Activated naive CD4-positive, alpha-beta T cell treated with Interleukin-2 at 50 U/mL for 16 hours (primary cell): ENCODE measurements around the gene QRFPR.
A peak's percentile ranks its signal among the peaks of the same experiment; 100 is the strongest.
"Not testable (repeated sequence)": the region's sequence is repeated elsewhere in the genome, so short reads cannot be mapped to it uniquely, and the experiment has no call there.

Experiments used
- DNase-seq: peaks from one replicate; pipeline ENCODE4 v3.0.0-alpha.2; 2020

Gene QRFPR

DNA sequence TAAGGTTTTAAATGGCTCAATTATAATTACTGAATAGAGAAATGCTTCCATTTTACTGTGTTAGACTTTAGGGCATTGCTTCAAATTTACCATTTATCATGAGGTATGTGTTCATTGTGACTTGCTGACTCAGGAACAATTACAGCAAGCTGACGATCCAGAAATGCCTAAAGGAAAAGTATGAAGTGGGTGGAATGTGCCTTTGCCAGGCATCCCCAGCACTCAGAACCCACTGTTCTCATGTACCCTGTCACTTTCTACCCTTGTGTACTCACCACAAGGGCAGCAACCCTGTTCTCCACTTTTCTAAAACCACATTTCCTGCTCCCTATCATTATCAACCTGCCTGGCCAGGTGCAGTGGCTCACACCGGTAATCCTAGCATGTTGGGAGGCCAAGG lies 41.5 kb downstream of the QRFPR start:
- DNase-seq, result no peak

DNA sequence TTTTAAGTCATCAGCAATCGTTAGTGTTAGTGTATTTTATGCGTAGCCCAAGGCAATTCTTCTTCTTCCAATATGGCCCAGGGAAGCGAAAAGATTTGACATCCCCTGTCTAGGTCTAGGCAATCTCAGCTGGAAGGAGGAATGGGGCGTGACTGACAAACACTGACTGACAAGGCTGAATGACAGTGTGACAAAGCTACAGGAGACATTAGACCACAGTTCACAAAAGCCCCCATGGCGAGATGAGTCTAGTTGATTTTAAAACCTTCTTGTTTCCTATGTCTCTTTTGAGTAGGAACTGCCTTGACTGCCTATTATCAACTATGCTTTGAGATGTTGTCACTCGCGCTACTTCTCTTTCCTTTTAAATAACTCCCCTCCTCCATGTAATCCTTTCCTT lies 42.3 kb downstream of the QRFPR start:
- no peak for DNase-seq

DNA sequence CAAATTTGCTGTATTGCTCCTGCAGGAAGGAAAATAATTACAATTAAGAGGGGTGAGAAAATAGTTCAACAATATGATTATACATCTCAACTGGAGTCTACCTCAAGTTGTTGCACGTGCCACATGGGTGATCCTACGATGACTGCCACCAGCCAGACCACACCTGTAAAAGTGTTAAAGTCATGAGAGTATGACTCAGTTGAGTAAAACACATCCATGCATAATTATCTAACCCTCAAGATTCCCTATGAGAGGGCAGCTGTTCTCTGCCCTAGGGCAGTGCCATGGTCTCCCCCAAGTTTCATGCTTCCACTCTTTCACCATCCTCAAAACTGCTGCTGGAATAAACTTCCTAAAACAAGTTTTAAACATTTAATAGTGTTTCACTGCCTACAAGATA lies 44.1 kb downstream of the QRFPR start:
- DNase-seq, result no peak

DNA sequence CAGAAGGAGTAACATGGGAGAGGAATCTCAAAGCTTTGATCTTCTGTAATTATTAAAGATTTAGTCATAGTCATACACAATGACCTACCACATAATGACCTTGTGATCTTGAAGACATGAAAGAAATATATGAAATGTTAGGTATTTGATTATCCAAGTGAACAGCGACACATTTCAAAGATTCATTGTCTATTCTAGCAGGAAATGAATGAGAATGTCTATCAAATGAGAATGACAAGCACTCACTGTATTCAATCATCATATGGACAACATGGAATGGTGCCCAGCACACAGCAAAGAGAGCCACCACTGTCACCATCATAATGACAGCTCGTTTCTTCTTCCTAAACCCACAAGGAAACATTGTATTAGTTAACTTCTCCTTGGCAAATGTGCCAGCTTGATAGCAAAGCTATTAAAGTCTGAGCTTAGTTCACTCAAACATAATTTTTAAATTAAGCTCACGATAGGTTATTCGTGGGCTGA lies 50.6 kb downstream of the QRFPR start:
- no peak for DNase-seq

DNA sequence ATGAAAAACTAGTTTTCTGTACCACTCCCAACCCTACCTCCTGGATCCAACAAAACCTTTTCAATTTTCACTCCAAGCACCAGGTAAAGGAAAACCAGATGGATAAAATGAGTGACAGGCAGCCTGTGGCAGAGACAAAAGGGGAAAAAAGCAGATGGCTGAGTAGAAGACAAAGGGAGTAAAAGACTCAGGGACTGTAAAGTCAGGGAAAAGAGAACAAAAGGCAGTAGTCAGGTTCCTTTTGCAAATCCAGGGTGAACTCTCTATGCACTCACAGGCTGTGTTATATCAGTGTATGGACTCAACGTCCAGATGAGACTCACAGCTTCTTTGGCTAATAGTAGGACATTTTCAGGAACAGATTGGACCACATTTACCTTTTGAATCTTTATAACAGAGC lies 54.2 kb downstream of the QRFPR start:
- no peak for DNase-seq

DNA sequence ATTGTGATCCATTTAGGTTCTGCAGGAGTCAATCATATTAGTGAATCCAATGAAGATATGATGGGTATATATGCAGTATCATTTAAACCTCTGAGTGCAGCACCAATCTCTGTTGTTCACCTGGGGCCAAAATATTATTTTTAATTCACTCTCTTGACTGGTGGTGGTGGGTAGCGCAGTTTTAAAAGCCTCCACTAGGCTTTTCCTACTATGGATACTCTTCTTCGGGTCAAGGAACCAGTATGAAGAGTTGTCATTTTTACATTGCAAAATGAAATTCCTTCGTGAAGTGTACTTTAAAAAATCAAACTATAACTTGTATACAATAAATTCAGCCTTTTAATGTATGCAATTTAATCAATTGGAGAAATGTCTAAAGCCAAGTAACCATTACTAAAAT lies 56.5 kb downstream of the QRFPR start:
- DNase-seq, result no peak

DNA sequence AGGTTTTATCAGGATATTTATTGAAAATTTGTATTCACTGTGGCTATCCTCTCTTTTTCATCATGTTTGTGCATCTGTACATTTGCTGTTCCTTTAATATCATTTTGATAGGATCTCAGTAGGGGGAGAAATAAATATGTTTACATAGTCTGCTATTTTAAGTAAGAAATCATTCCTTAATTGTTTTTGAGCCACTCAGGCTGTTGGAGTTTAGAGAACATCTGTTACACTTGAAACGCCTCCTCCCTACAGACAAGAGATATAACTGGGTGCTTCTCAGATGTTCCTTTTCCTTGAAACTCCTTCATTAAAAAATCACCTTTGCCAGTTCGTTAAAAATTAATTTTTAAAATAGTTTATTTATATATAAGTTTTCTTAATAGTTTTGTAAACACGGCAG lies 59.4 kb downstream of the QRFPR start:
- DNase-seq, result no peak

DNA sequence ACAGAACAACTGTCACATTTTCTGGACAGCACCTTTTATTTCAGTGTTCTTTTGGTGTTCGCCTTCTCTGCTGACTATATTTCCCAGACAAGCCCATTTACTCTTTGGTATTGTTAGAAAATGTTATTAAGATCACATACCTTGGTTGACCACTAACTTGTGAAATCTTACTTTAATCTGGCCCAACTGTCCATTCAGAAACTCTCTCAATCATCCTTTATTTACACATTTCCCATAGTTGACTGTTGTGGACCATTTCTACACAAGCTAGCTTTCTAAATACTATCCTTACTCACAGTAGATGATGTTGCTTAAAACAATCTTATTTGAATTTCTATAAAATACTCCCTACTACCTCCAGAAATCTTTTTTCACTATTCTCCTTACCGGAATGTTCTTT lies 64.7 kb downstream of the QRFPR start:
- DNase-seq, result no peak

DNA sequence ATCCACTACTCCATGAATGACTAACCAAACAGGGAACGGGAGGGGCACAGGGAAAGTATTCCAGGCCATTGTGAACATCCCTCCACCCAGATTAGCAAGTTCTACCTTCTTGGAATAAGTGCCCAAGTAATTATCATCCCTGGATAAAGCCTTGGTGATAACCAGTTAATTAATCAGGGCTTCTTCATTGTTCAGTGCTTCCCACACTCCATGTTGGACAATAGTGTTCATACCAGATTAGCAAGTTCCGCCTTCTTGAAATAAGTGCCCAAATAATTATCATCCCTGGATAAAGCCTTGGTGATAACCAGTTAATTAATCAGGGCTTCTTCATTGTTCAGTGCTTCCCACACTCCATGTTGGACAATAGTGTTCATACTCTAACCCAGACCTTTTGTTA lies 67.4 kb downstream of the QRFPR start:
- not testable (repeated sequence) for DNase-seq

DNA sequence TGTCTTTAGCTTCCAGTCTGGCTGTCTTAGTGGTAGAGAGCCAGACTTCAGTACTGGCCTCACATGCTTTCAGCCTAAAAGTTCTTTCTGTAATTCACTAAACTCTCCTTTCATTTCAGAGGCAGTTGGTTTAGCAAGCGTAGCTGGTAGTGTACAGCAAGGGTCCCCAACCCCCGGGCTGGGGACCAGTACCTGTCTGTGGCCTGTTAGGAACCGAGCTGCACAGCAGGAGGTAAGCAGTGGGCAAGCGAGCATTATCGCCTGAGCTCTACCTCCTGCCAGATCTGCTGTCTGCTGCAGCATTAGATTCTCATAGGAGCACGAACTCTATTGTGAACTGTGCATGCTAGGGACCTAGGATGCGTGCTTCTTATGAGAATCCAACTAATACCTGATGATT lies 72.0 kb downstream of the QRFPR start:
- DNase-seq, result no peak

DNA sequence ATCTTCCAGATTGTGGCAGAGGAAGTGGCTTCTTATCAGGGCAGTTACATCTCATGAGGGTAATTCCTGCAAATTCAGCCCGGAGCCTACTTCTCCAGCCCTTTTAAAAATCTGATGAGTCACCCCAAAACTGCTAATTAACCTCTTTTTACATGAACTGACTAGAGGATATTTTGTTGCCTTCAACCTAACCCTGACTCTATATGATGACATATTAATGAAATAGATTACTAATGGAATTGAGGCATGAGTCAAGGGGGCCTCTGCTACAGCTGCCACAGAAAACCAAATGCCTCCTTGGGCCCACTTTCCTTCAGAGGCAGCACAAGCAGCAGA lies 72.5 kb downstream of the QRFPR start:
- no peak for DNase-seq

DNA sequence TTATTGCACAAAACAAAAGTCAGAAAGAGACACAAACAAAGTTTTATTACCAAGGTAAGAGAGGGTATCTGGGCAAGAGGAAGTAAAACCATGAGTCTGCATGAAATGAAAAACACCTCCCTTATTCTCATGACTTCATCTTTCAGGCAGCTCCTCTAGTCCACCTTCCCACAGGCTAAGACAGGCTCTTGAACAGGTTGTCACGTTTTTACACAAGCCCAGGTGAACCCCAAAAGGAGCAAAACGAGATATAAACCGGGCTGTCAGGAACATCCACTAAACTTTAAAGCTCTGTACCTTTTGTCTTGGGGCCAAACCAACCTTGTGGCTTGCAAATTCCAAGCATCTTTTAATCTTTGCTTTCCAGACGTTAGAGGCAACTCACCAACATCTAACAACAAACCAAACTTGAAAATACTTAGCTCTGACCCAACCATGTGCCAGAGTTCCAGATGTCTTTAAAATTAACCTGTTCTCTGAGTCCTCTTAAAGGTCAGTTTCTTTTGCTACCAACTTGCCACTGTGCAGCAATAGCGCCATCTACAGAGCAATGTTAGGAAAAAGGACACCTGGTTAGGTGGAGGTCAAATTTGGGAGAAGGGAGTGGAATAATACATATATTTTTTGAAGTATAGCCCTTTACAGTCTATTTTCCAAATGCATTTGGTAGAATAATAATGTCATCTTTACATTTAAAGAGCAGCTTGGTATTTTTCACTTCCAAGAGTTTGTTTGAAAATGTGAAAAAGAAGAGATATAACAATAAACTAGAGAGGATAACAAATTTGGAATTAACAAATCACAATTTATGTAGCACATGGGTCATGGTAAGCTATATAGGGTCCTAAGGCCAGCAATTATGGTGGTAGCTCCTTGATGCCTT lies 73.1 kb downstream of the QRFPR start:
- peak; percentile 39 for DNase-seq

DNA sequence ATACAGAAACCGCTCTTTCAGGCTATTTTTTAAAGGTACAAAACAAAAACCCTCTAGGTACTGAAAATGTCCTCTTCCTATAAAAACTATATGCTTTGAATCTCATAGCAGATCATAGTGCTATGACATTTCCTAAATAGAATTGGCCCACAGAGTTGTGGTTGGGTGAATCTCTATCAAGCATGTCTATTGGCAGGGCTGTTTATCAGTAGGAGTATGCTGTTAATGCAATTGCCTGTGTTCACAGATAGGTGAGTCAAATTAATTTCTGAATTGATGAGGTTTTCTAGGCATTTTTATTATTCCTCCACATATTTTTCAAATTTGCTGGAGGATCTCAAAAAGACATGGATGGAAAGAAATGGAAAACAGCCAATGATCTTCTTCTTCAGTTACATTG lies 73.9 kb downstream of the QRFPR start:
- no peak for DNase-seq

DNA sequence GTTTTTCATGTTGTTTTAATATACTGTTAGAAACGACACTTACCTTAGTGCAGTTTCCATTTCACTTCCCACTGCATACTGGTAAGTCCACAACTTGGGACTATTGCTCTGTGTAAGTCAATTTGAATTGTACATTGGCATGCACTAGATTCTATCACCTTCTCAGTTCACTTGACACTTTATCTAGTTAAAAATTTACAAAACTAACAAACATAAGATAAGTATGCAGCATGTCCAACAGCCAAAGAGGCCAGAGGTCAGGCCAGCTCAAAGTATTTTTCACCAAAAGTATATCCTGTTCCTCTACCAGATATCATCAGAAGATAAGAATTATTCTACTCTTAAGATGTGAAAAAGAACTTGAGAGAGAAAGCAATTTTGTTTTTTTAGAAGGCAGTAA lies 75.9 kb downstream of the QRFPR start:
- DNase-seq, result no peak

DNA sequence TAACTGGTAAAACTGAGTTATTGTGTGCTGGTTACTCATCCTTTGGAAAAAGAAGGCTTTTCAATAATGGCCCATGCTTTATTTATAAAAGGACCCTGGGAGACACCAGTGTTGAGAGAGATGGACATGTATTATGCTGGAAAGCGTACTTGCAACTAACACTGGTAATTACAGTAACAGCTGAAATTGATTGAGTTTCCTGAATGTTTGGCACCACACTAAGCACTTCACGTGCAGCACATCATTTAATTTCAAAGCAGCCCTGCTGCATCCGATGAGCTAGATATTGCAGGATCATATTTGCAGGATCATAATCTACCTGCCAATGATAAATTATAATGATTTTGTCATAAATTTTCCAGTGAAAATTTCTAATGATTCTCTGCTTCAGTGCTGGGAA lies 81.5 kb downstream of the QRFPR start:
- DNase-seq, result no peak

DNA sequence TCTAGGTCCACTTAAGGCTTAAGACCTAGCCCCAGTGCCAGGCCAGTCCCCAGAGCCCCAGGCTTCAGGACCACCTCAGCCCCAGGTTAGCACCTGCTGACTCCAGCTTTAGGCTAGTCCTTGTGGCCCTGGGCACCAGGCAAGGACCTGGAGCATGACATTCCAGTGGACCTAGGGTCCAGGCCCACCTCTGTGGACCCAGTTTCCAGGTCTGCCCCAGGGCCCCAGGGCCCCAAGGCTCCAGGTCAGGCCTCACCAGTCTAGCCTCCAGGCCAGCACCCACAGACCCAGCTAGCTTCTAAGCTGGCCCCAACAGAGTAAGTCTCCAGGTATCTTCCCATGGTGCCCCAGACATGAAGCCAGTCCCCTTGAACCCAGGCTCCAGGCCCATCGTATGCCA lies 97.5 kb downstream of the QRFPR start:
- no peak for DNase-seq

DNA sequence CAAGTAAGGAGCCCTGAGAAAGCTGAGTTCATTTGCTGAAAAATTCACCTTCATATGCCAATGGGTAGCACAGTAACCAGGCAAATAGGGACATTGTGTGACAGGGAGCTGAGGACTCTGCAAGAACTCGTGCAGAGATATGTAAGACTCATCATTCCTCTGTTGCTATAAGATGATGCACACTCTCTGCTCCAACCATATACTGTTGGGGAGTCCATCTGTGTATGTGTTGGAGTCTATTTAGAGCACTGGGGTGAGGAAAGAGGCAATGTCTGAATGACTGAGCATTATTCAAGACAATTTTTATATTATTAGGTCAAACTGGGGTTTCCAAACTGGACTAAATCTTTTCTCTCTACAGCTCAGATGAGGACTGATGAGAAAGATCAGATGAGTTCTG lies 100.4 kb downstream of the QRFPR start:
- DNase-seq, result no peak

DNA sequence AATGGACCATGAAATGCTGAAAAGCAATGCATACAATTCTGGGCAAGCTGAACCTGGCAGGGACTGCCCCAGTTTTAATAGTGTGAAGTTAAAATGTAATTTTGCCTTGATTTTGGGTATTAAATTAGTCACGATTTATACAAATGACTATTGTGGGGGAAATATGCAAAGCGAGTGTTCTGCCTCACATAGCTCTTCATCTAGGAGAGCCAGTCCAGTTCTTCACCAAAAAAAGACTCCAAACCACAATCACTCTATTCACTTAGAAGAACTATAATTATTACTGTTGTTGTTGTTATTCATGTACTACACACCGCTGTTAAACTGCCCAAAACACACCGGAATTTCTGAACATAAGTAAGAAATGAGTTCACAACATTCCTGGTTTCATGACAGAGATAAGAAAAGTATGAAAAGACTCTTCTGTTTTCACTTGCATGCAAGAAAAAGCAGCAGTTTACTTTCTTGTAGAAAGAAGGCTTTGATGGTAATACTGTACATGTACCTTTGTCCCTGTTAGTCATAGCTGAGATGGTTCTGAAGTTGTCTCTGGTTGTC lies 101.9 kb downstream of the QRFPR start:
- DNase-seq, result no peak
